Stimulated activated CD8-positive, alpha-beta memory T cell treated with anti-CD3 and anti-CD28 coated beads, Interleukin-7, amount 100 ng/mL, for 1 hour (primary cell): ENCODE results near the gene SMARCD1.
A peak's percentile ranks its signal among the peaks of the same experiment; 100 is the strongest.

Experiments
- DNase-seq, 2 donors: peaks; one replicate each; pipeline ENCODE4 v3.0.0-alpha.2; 2020; ENCODE audit warnings: low read depth in 2 of 2

SMARCD1 gene

GRCh38 chr12:50057000-50057841, 27.9 kb upstream of the SMARCD1 start, which contains the start of gene ASIC1:
ASIC1 (plus strand) TSS chr12:50057596; CDS start chr12:50058767, 1,171 bp downstream.
- DNase-seq = no peak

- no peak for DNase-seq
Observed at GRCh38 chr12:50057896-50058670, 27.1 kb upstream of the SMARCD1 start.

DNA sequence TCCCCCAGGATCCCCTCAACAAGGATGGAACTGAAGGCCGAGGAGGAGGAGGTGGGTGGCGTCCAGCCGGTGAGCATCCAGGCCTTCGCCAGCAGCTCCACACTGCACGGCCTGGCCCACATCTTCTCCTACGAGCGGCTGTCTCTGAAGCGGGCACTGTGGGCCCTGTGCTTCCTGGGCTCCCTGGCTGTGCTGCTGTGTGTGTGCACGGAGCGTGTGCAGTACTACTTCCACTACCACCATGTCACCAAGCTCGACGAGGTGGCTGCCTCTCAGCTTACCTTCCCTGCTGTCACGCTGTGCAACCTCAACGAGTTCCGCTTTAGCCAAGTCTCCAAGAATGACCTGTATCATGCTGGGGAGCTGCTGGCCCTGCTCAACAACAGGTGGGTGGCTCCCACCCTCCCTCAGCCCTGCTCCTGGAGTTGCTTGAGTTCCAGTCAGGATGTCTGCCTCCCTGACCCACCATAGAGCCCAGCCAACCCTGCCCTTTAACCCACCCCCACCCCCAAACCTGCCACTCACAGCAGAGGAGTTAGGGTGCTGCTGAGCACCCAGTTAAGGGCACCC, 26.3 kb upstream of the SMARCD1 start:
- no peak for DNase-seq

GRCh38 chr12:50059440-50060119, 25.6 kb upstream of the SMARCD1 start:
- peak; percentile 20 to 29 for DNase-seq

GRCh38 chr12:50060120-50060468, 25.0 kb upstream of the SMARCD1 start:
- DNase-seq = no peak

GRCh38 chr12:50061171-50061570, 24.0 kb upstream of the SMARCD1 start:
- no peak for DNase-seq

- DNase-seq = no peak
Observed at GRCh38 chr12:50061946-50062686, 23.0 kb upstream of the SMARCD1 start.

DNA sequence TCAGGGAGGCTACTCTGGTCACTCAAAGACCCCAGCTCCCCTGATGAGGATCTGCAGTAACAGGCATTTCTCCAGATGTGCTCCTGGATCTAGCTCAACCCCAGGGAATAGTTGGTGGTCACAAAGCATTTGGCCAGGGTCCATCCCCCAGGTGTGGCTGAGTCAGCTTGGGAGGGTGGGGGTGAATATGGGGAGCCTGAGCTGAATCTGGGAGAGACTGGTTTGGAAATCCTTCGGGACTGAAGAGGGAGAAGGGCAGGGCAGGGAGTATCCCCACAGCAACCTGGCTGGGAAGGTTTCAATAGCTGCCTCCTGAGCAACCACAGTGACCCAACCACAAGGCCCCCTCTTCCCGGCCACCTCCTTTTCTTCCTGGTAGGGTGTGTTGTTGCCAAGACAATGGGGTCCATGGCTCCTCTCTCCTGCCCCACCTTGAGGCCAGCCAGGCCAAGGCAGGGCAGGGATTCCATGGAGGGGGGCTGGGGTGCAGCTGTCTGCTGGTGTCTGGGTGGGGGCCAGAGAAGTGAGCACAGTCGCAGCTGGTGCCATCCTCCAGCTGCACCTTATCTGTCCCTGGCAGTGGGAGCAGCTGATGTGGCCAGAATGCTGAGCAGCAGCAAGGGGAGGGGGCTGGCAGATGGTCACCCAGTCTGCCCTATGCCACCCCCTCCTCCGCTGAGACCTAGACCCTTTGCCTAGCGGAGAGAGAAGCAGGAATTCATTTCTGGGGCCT, 22.2 kb upstream of the SMARCD1 start:
- no peak for DNase-seq

- DNase-seq = no peak
Observed at GRCh38 chr12:50065726-50066310, 19.3 kb upstream of the SMARCD1 start.

GRCh38 chr12:50066402-50066801, 18.7 kb upstream of the SMARCD1 start:
- DNase-seq = no peak

GRCh38 chr12:50069069-50069468, 16.1 kb upstream of the SMARCD1 start:
- no peak for DNase-seq

DNA sequence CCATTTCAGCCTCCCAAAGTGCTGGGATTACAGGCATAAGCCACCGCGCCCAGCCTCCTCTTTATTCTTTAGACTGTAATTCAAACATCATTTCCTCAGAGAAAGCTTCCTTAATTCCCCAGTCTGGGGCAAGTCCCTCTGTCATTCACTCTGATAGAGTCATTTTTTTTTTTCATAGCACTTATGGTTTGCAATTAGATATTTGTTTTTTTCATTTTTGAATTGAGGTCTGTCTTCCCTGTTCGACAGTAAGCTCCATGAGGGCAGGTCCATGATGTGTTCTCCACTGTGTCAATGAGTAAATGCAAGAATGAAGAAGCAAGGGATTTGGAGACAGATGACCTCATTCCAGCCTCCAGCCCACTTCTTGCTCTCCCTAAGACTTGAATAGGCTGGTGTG, 15.6 kb upstream of the SMARCD1 start:
- no peak for DNase-seq

- DNase-seq = peak; percentile 41 to 43
Observed at GRCh38 chr12:50070314-50071060, 14.7 kb upstream of the SMARCD1 start.

DNA sequence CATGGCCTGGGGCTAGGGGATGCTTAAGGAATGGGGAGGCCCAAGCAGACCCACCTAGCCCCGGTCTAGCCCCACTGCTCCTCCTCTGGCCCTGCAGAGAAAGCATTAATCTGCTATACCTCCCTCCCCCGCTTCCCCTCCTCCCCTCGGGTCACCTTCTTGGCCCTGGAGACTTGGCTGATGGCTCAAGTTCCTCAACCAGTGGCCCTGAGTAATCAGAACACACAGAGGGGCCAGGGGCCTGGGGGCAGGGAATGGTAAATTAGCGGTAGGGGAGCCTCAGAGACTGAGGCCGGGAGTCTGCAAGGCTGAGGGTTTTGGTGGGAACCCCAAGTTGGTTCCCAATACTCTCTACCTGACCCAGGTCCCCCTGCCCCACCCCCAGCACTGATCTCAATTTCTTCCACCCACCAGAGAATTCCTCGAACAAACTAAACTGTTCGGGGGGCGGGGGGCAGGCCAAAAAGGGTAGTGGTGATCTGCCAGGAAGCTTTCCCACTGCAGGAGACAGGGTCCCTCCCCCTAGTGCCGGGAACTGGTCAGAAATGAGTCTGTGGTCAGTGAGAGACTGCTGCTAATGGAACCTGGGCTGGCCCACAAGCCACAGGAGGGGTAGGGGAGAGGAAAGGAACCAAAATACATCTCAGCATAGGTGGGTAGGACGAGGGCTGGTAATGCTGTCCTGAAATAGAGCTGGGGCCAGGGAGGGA, 12.8 kb upstream of the SMARCD1 start:
- DNase-seq = no peak

DNA sequence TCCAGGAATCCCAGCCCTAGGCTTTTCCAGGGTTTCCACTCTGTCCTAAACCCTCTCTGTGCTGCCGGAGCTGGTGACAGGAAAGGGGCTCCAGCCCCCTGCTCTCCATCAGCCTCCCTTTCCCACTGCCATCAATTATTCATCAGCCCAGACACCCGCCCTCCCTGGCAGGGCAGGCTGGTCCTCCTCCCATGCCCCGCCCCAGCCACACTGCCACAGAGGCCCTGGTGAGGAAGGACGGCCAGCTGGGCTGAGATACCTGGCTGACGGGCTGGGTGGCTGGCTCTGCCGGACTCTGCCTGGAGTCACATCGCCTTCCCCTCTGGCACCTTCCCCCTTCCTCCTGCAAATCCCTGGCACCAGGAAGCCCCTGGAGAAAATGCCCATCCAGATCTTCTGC, 11.9 kb upstream of the SMARCD1 start:
- no peak for DNase-seq

DNA sequence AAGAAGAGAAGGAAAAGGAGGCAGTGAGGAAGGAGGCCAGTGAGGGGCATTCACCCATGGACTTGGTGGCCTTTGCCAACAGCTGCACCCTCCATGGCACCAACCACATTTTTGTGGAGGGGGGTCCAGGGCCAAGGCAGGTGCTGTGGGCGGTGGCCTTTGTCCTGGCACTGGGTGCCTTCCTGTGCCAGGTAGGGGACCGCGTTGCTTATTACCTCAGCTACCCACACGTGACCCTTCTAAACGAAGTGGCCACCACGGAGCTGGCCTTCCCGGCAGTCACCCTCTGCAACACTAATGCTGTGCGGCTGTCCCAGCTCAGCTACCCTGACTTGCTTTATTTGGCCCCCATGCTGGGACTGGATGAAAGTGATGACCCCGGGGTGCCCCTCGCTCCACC, 11.4 kb upstream of the SMARCD1 start:
- DNase-seq = no peak

DNA sequence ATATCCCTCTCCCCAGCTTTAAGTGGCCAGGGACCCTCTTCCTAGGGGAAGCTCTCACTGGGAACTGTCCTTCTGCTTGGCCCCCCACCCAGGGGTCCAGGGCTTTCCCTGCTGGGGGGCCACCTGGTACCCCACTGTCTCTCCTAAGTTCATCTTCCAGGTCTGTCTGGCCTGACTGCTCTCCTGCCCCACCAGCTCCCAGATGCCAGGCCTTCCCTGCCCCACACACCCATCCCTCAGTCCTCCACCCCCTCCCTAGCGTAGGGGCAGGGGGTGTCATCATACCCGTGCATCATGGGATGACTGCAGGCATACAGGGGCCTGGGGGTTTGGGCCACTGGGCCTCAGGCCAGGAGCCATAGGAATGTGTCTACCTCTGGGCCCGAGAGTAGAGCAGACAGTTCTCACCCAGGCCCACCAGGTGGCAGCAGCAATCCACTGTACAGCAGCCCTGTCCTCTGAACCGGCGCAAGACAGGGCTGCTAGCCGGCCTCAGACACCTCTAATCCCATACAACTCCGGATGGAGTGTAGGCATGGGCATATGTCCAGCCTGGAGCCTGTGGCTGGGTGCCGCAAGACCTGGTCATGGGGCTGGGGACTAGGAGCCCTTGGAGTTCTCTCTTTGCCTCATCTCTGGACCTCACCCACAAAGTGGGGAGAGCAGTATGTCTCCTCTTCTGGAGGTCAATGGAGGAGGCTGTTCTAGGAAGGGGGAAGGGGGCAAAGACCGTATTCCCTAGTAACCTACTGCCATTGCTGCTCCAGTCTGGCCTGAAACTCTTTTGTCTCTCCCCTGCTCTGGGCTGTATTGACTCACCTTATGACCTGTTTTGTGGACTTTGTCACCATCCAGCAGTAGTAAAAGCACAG, 10.0 kb upstream of the SMARCD1 start:
- peak; percentile 64 to 72 for DNase-seq

GRCh38 chr12:50075808-50076170, 9.4 kb upstream of the SMARCD1 start:
- no peak for DNase-seq
